Sigmoid colon (tissue), 7 donors: ENCODE results near the gene RHBDF1. TPM values are rescaled to one million over a fixed set of nuclear protein-coding genes. Genes with fewer than 3 reads are reported as not detected.

Experiments
- DNase-seq: peaks from one replicate; pipeline ENCODE4 v3.0.0-alpha.2; 2019
- H3K27ac ChIP-seq, 4 donors: fragments of 200-600 bp; sonication (generic); one replicate each; pipeline ENCODE4 v1.5.1; 2016 to 2019; ENCODE audit warnings: mild to moderate bottlenecking in 1 of 4
- H3K27me3 ChIP-seq, 3 donors: fragments of 200-600 bp; sonication (generic); one replicate each; pipeline ENCODE4 v1.5.1; 2019; ENCODE audit warnings: mild to moderate bottlenecking in 1 of 3
- H3K36me3 ChIP-seq, 4 donors: fragments of 200-600 bp; sonication (generic); one replicate each; pipeline ENCODE4 v1.5.1; 2016 to 2019
- H3K4me1 ChIP-seq, 4 donors: fragments of 200-600 bp; sonication (generic); one replicate each; pipeline ENCODE4 v1.5.1; 2017 to 2019
- H3K4me3 ChIP-seq, 4 donors: fragments of 200-600 bp; sonication (generic); one replicate each; pipeline ENCODE4 v1.5.1; 2017 to 2019; ENCODE audit warnings: mild to moderate bottlenecking in 2 of 4, moderate library complexity in 1 of 4
- H3K9me3 ChIP-seq, 4 donors: fragments of 200-600 bp in 3 of 4; sonication (generic) in 3 of 4; one replicate each; pipeline versions ENCODE4 v1.5.1 to v1.6.1; 2013 to 2019
- EP300 ChIP-seq, 4 donors: sonication (generic); formaldehyde crosslinking; IDR thresholded peaks; one replicate each; pipeline ENCODE4 v1.6.1; 2017; ENCODE audit warnings: antibody characterized with exemption in 4 of 4
- POLR2A ChIP-seq, 2 donors: fragments of 450-650 bp; IDR thresholded peaks; one replicate each; pipeline ENCODE4 v1.6.1; 2016; ENCODE audit warnings: antibody characterized with exemption in 2 of 2, mild to moderate bottlenecking in 2 of 2, moderate library complexity in 2 of 2
- POLR2AphosphoS5 ChIP-seq, 4 donors: sonication (generic); formaldehyde crosslinking; IDR thresholded peaks; one replicate each; pipeline ENCODE4 v1.6.1; 2017; ENCODE audit warnings: antibody characterized with exemption in 4 of 4
- WGBS, 2 donors: extraction: QIAGEN DNeasy Blood & Tissue Kit; methylation state at CpG; one replicate each; pipeline ENCODE4 v1.1.7; 2013; 5-methylcytosine and 5-hydroxymethylcytosine counted together
- intact Hi-C: fragments of 100-400 bp; cut with DNase I; formaldehyde crosslinking; loops from one replicate; pipeline ENCODE4 v1.15.1; 2023
- polyA plus RNA-seq, 3 donors: library from polyadenylated mRNA; stranded (reverse); fragments of 200-250 nt; gene quantifications; one replicate each; pipeline ENCODE4 v1.2.3, GENCODE V29; 2013
- total RNA-seq, 4 donors: library from RNA; depleted of rRNA; stranded (reverse); fragments of >200 nt; gene quantifications; one replicate each; pipeline ENCODE4 v1.1.0, GENCODE V29; 2016
- TF ChIP-seq, protein P1 (sequence below), 4 experiments: fragments of 450-650 bp in 3 of 4; fragments of 200-600 bp in 1 of 4; IDR thresholded peaks; one replicate each; pipeline ENCODE4 v1.5.1; 2016 to 2019; ENCODE audit warnings: antibody characterized with exemption in 4 of 4, mild to moderate bottlenecking in 3 of 4, moderate library complexity in 2 of 4
- donor health status: healthy with polysubstance abuse.
- donor health status: Bipolar disorder and iron deficiency.
- donor health status: healthy.

The RHBDF1 gene
- total and polyA plus RNA-seq, 7 donors: 6.0 to 42.1 (median 18.2) TPM

DNA sequence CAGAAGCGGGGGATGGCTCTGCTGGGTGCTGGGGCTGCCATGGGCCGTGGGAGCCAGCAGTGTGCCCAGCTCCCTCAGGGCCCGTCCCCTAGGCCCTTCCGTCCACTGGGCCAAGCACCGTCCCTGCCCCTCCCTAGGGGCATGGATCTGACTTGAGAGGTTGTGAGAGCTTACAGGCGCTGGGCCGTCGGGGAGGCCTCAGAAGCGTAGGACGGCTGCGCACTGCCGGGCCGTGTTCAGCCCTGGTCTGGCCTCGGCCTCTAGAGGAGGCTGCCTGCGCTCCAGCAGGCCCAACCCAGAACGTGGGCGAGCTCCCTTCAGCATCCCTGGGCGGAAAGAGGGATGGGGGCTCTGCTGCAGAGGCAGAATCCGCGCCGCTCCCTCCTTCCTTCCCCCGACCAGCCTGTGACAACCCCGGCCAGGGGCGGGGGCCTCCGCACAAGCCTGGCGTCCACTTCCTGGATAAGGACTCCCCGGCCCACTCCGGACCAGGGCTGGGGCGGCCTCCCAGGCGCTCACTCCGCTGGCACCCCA is 4.9 kb upstream of the RHBDF1 start:
- intact Hi-C loops: no loop called here
- WGBS, 2 donors: 8 to 12% methylated on average over 31 of the region's 31 CpGs
- Histone ChIP-seq H3K36me3 (peaks cover 0 to 15% (median 6%) of the 10 kb centered on the region in 4 donors), H3K27ac (peak overlapping the region; percentile 94 to 97 (median 96)), H3K4me1 (peaks cover 0 to 57% (median 47%) of the 10 kb centered on the region in 4 donors), H3K27me3 (no peaks in the 10 kb centered on the region), H3K9me3 (no peaks in the 10 kb centered on the region), H3K4me3 (peak overlapping the region; percentile 66 to 97 (median 87))
- DNase-seq: peak; percentile 84
- TF ChIP-seq, protein P1, sequence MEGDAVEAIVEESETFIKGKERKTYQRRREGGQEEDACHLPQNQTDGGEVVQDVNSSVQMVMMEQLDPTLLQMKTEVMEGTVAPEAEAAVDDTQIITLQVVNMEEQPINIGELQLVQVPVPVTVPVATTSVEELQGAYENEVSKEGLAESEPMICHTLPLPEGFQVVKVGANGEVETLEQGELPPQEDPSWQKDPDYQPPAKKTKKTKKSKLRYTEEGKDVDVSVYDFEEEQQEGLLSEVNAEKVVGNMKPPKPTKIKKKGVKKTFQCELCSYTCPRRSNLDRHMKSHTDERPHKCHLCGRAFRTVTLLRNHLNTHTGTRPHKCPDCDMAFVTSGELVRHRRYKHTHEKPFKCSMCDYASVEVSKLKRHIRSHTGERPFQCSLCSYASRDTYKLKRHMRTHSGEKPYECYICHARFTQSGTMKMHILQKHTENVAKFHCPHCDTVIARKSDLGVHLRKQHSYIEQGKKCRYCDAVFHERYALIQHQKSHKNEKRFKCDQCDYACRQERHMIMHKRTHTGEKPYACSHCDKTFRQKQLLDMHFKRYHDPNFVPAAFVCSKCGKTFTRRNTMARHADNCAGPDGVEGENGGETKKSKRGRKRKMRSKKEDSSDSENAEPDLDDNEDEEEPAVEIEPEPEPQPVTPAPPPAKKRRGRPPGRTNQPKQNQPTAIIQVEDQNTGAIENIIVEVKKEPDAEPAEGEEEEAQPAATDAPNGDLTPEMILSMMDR (IDR thresholded peaks at IDR 0.05): peak in 1 of 4 experiments; percentile 7
- no peak for TF ChIP-seq POLR2AphosphoS5 (IDR thresholded peaks at IDR 0.05)

DNA sequence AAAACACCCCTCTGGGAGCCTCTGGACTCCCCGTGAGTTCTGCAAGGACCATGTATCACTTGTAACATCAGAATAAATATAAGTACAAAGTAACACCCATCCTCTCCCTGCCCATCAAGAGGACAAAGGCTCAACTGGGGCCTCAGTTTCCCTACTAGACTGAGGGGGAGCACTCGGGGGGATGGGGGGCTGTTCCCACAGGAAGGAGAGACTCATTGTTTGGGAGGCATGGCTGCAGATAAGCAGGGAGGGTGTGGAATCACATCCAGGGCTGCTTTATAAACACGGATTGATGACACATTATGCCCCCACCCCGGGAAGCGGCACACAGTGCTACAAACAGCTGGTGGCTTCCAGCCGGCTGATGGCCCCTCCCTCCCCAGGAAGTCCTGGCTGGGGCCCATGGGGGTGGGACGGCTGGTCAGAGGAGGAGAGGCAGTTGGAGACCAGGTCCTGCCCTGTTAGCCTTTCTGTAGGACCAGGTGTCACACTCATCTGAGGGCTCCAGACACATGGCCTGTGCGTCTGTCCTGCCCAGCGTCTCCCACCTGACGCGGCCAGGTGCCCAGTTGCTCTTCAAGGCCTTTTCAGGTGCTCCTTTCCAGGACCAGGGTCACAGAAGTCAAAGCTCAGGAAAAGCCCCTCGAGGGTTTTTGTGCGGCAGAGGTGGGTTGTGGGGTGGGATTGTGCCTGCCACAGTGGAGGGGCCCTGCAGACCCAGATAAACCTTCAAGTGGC is 4.3 kb upstream of the RHBDF1 start:
- H3K4me1 ChIP-seq: peaks cover 0 to 57% (median 49%) of the 10 kb centered on the region in 4 donors

DNA sequence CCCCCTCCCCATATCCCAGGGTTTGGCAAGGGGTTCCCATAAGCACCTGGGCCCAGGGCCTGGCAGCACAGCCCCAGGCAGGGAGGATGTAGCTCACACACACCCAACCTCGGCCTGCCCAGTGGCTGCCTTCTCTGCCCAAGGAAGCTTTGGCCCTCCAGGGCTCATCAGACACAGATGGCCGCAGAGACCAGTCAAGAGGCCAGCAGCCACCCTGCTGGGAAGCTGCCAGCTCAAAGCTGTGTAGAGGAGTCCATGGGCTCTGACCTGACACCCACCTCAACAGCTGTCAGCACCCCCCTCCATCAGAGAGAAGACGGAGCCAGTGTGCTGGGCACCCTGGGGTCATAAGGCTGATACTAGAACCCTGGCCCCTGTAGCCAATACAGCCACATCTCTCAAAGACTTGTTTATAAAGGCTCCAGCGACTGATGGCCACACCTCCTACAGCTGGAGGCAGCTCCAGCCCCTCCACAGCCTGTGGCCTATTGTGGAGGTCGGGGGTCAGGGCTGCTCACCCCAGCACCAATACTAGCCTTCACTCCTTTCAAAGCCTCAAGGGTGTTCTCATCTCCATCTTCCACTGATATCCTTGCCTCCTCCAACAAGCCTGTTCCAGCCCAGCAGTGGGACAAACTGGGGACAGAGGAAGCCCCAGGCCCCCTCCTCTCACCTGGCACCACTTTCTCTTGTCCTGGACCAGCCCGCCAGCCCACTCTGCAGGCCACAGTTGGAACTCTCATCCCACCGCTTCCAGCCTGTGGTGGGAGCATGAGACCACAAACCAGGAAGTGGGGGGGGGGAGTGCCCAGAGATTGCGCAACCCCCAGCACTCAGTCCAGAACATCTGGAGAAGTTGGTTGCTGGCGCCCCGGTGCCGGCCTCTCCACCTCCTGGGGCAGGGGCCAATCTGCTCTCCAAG is 3.4 kb upstream of the RHBDF1 start:
- Histone ChIP-seq H3K4me1 (peaks cover 0 to 66% (median 58%) of the 10 kb centered on the region in 4 donors), H3K27ac (peak overlapping the region; percentile 94 to 97 (median 96)), H3K9me3 (no peaks in the 10 kb centered on the region), H3K4me3 (no peak overlapping the region), H3K36me3 (peaks cover 0 to 13% (median 5%) of the 10 kb centered on the region in 4 donors), H3K27me3 (no peaks in the 10 kb centered on the region)
- TF ChIP-seq POLR2AphosphoS5 (IDR thresholded peaks at IDR 0.05): peak in 3 of 4 donors; percentile 7 to 21 (median 20)
- TF ChIP-seq, protein P1 (IDR thresholded peaks at IDR 0.05): no peak
- intact Hi-C loops: no loop called here
- 37 to 46% methylated on average over 11 of the region's 11 CpGs for WGBS, 2 donors
- DNase-seq: peak; percentile 95

More for the DNA sequence above, 4.3 kb upstream of the RHBDF1 start:
- peaks cover 0 to 15% (median 6%) of the 10 kb centered on the region in 4 donors for H3K36me3 ChIP-seq
- DNase-seq: peak; percentile 93
- WGBS, 2 donors: 19 to 25% methylated on average over 13 of the region's 13 CpGs
- no peaks in the 10 kb centered on the region for H3K27me3 ChIP-seq
- intact Hi-C loops: no loop called here
- peak overlapping the region; percentile 94 to 97 (median 96) for H3K27ac ChIP-seq
- peak overlapping the region in 3 of 4 donors; percentile 82 to 97 (median 92) for H3K4me3 ChIP-seq
- H3K9me3 ChIP-seq: no peaks in the 10 kb centered on the region
- TF ChIP-seq POLR2A (IDR thresholded peaks at IDR 0.05) (no peak), EP300 (IDR thresholded peaks at IDR 0.05) (no peak), POLR2AphosphoS5 (IDR thresholded peaks at IDR 0.05) (peak in 3 of 4 donors; percentile 10 to 24 (median 15))
- TF ChIP-seq, protein P1 (IDR thresholded peaks at IDR 0.05): no peak

DNA sequence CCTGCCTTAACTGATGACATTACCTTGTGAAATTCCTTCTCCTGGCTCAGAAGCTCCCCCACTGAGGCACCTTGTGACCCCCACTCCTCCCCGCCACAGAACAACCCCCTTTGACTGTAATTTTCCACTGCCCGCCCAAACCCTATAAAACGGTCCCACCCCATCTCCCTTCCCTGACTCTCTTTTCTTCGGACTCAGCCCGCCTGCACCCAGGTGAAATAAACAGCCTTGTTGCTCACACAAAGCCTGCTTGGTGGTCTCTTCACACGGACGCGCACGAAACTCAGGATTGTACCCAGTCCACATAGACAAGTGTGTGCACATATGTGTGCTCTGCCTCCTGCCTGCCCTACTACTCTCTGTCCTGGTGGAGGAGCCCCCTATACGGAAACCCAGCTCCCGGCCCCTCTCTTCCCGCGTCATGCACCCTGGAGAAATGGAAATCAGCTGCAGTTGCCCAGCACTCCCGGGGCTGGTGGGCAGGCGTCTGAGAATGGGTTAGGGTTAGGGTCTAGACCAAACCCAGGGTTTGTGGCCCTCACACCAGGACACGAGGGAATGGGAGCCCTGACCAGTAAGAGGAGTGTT is 2.4 kb upstream of the RHBDF1 start:
- Histone ChIP-seq H3K36me3 (peaks cover 0 to 6% (median 2%) of the 10 kb centered on the region in 4 donors), H3K4me1 (peaks cover 0 to 76% (median 67%) of the 10 kb centered on the region in 4 donors), H3K27ac (peak overlapping the region; percentile 94 to 97 (median 96)), H3K9me3 (no peaks in the 10 kb centered on the region), H3K27me3 (no peaks in the 10 kb centered on the region), H3K4me3 (no peak overlapping the region)
- 74 to 83% methylated on average over 16 of the region's 16 CpGs for WGBS, 2 donors
- intact Hi-C loops: no loop called here
- TF ChIP-seq EP300 (IDR thresholded peaks at IDR 0.05): no peak
- TF ChIP-seq POLR2AphosphoS5 (IDR thresholded peaks at IDR 0.05): no peak
- TF ChIP-seq POLR2A (IDR thresholded peaks at IDR 0.05): no peak
- TF ChIP-seq, protein P1 (IDR thresholded peaks at IDR 0.05): no peak
- DNase-seq: no peak
